GM23338 (cell line): ENCODE results near the gene KRTAP5-1. TPM values are rescaled to one million over a fixed set of nuclear protein-coding genes. Genes with fewer than 3 reads are reported as not detected.

Experiments used
- ATAC-seq: fragments of 200-7000 bp; cut with Tn5 transposase; 3 replicates; pipeline ENCODE4 v1.9.1; 2020
- DNase-seq: peaks from one replicate; pipeline ENCODE4 v3.0.0-alpha.2; 2015; ENCODE audit warnings: low spot score
- H2AFZ ChIP-seq: fragments of 200-600 bp; sonication (generic); 2 replicates; pipeline ENCODE4 v1.8.0; 2016; ENCODE audit warnings: antibody characterized with exemption, mild to moderate bottlenecking, moderate library complexity
- H3F3A ChIP-seq: fragments of 200-600 bp; sonication (generic); replicated peaks from 2 replicates; pipeline ENCODE4 v1.8.0; 2017; ENCODE audit warnings: antibody characterized with exemption, mixed run types, low read depth
- H3K27ac ChIP-seq: fragments of 200-600 bp; sonication (generic); 2 replicates; pipeline ENCODE4 v1.6.1; 2016; ENCODE audit warnings: low read depth
- H3K27me3 ChIP-seq: fragments of 200-600 bp; sonication (generic); 2 replicates; pipeline ENCODE4 v1.8.0; 2016; ENCODE audit warnings: mild to moderate bottlenecking, mixed run types, moderate library complexity; ENCODE audit not compliant: insufficient read depth
- H3K36me3 ChIP-seq: fragments of 200-600 bp; sonication (generic); 2 replicates; pipeline ENCODE4 v1.8.0; 2016; ENCODE audit warnings: mild to moderate bottlenecking; ENCODE audit not compliant: insufficient read depth
- H3K4me1 ChIP-seq: fragments of 200-600 bp; sonication (generic); 2 replicates; pipeline ENCODE4 v1.8.0; 2016; ENCODE audit warnings: mild to moderate bottlenecking, moderate library complexity; ENCODE audit not compliant: insufficient read depth
- H3K4me2 ChIP-seq: fragments of 200-600 bp; sonication (generic); 2 replicates; pipeline ENCODE4 v1.7.1; 2017; ENCODE audit warnings: mixed run types
- H3K4me3 ChIP-seq: fragments of 200-600 bp; sonication (generic); 2 replicates; pipeline ENCODE4 v1.6.1; 2016; ENCODE audit warnings: mixed run types
- H3K79me2 ChIP-seq: fragments of 200-600 bp; sonication (generic); replicated peaks from 2 replicates; pipeline ENCODE4 v1.8.0; 2017; ENCODE audit warnings: mild to moderate bottlenecking; ENCODE audit not compliant: insufficient read depth
- H3K9me2 ChIP-seq: fragments of 200-600 bp; sonication (generic); 2 replicates; pipeline ENCODE4 v1.8.0; 2017; ENCODE audit not compliant: insufficient read depth
- H4K20me1 ChIP-seq: fragments of 200-600 bp; sonication (generic); replicated peaks from 2 replicates; pipeline ENCODE4 v1.8.0; 2017; ENCODE audit warnings: mild to moderate bottlenecking; ENCODE audit not compliant: insufficient read depth
- H3K27ac Mint-ChIP-seq: 2 replicates; pipeline ENCODE4 v1.8.0; 2020; ENCODE audit warnings: inconsistent platforms, mild to moderate bottlenecking, moderate library complexity, mixed read lengths
- H3K27me3 Mint-ChIP-seq: 3 replicates; pipeline ENCODE4 v1.8.0; 2022; ENCODE audit warnings: low read depth, mild to moderate bottlenecking, moderate library complexity, mixed read lengths, inconsistent platforms; ENCODE audit not compliant: insufficient read depth, poor library complexity
- H3K36me3 Mint-ChIP-seq: 3 replicates; pipeline ENCODE4 v1.8.0; 2021; ENCODE audit warnings: low read depth, mild to moderate bottlenecking, inconsistent platforms, moderate library complexity, mixed read lengths
- H3K4me1 Mint-ChIP-seq: 3 replicates; pipeline ENCODE4 v1.8.0; 2020; ENCODE audit warnings: mild to moderate bottlenecking, inconsistent platforms, mixed read lengths
- H3K4me3 Mint-ChIP-seq: 3 replicates; pipeline ENCODE4 v1.8.0; 2021; ENCODE audit warnings: moderate library complexity, mild to moderate bottlenecking, inconsistent platforms, mixed read lengths
- H3K9me3 Mint-ChIP-seq: 3 replicates; pipeline ENCODE4 v1.8.0; 2020; ENCODE audit warnings: moderate library complexity, mild to moderate bottlenecking, inconsistent platforms, mixed read lengths
- CREB1 ChIP-seq: fragments of 250-450 bp; sonication (Bioruptor Pico); IDR thresholded peaks from 2 replicates; pipeline ENCODE4 v1.5.0; 2020; ENCODE audit warnings: low read depth, mild to moderate bottlenecking, moderate library complexity
- ETS1 ChIP-seq: IDR thresholded peaks from 2 replicates; pipeline ENCODE4 v1.6.1; 2016; ENCODE audit warnings: antibody characterized with exemption
- EZH2 ChIP-seq: fragments of 200-600 bp; sonication (generic); IDR thresholded peaks from one replicate; pipeline ENCODE4 v1.8.0; 2017; ENCODE audit warnings: antibody characterized with exemption, mild to moderate bottlenecking, low read depth; ENCODE audit not compliant: unreplicated experiment
- NANOG ChIP-seq: IDR thresholded peaks from 2 replicates; pipeline ENCODE4 v1.6.1; 2016; ENCODE audit warnings: antibody characterized with exemption, borderline replicate concordance
- POLR2AphosphoS5 ChIP-seq: IDR thresholded peaks from 2 replicates; pipeline ENCODE4 v1.6.1; 2016; ENCODE audit warnings: antibody characterized with exemption, low read depth
- polyA plus RNA-seq: library from polyadenylated mRNA; unstranded; fragments of >200 nt; fragmentation: Nextera tagmentation; extraction: Ambion mirVana; gene quantifications from 2 replicates; pipeline ENCODE4 v1.2.1, GENCODE V29; 2016
- total RNA-seq: library from RNA; depleted of rRNA; stranded (reverse); fragments of >200 nt; shearing (Covaris generic); gene quantifications from 2 replicates; pipeline ENCODE4 v1.2.3, GENCODE V29; 2014
- TF ChIP-seq, protein P1 (sequence below): IDR thresholded peaks from one replicate; pipeline ENCODE4 v1.6.1; 2018; ENCODE audit warnings: antibody characterized with exemption; ENCODE audit not compliant: unreplicated experiment

Gene KRTAP5-1
- total and polyA plus RNA-seq, 2 experiments from 2014 or later, result not detected

DNA sequence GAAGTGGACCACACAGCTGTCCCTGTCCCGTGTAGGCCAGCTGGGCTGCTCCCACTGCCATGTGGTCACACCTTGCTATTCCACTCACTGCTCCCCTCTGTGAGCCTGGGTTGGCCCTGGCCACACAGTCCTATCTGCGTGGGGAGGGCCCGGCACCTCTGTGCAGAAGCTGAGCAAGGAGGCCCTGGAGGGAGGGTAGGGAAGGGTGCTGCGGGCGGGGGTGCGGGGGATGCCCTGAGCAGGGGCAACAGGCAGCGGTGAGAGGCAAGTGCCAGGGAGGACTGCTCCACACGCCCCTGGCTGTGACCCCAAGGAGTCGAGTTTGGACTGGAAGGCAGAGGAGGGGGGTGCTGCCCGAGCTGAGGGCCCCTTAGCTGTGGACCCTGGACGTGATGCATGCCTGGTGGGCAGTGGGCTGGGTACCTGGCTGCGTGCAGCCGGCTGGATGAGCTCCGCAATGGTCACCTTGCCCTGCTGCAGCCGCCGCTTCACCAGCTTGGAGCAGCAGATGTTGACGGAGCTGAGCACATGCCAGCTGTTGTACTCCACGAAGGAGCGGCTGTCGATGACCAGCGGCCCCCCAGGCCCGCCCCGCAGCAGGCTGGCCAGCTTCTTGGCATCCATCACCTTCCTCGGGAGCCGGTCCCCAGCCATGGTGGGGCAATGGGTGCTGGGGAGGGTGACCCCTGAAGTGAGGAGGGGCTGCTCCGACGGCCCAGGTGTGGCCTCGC is 19.7 kb downstream of the KRTAP5-1 start (continued):
- TF ChIP-seq POLR2AphosphoS5, result no peak

GRCh38 chr11:1564535-1565172 is 20.4 kb downstream of the KRTAP5-1 start:
- no peaks in the 10 kb centered on the region for H3K9me3 Mint-ChIP-seq
- DNase-seq, result peak; percentile 84

GRCh38 chr11:1563697-1564534 is 21.2 kb downstream of the KRTAP5-1 start:
- Histone ChIP-seq H3K36me3 (no peaks in the 10 kb centered on the region), H3K27ac (no peak overlapping the region), H3K27me3 (0 out of 2 replicates have a peak, but pooled peaks cover 3% of the 10 kb centered on the region), H3K9me2 (no peaks in the 10 kb centered on the region), H3F3A (no peaks in the 10 kb centered on the region), H3K4me2 (peak overlapping the region; percentile 55; the same call in 1 of the 2 replicates), H4K20me1 (no peaks in the 10 kb centered on the region), H3K4me1 (peaks cover 23% of the 10 kb centered on the region), H2AFZ (no peak overlapping the region), H3K79me2 (no peaks in the 10 kb centered on the region), H3K4me3 (no peak overlapping the region)
- Mint-ChIP-seq H3K9me3 (no peaks in the 10 kb centered on the region), H3K27me3 (peaks cover 25% of the 10 kb centered on the region), H3K27ac (no peak overlapping the region), H3K4me3 (no peak overlapping the region), H3K36me3 (no peaks in the 10 kb centered on the region), H3K4me1 (peaks cover 21% of the 10 kb centered on the region; the same call in 2 of the 3 replicates)
- ATAC-seq, result peak; percentile 1; the same call in 2 of the 3 replicates
- DNase-seq, result no peak
- no peak for TF ChIP-seq NANOG
- TF ChIP-seq, protein P1, sequence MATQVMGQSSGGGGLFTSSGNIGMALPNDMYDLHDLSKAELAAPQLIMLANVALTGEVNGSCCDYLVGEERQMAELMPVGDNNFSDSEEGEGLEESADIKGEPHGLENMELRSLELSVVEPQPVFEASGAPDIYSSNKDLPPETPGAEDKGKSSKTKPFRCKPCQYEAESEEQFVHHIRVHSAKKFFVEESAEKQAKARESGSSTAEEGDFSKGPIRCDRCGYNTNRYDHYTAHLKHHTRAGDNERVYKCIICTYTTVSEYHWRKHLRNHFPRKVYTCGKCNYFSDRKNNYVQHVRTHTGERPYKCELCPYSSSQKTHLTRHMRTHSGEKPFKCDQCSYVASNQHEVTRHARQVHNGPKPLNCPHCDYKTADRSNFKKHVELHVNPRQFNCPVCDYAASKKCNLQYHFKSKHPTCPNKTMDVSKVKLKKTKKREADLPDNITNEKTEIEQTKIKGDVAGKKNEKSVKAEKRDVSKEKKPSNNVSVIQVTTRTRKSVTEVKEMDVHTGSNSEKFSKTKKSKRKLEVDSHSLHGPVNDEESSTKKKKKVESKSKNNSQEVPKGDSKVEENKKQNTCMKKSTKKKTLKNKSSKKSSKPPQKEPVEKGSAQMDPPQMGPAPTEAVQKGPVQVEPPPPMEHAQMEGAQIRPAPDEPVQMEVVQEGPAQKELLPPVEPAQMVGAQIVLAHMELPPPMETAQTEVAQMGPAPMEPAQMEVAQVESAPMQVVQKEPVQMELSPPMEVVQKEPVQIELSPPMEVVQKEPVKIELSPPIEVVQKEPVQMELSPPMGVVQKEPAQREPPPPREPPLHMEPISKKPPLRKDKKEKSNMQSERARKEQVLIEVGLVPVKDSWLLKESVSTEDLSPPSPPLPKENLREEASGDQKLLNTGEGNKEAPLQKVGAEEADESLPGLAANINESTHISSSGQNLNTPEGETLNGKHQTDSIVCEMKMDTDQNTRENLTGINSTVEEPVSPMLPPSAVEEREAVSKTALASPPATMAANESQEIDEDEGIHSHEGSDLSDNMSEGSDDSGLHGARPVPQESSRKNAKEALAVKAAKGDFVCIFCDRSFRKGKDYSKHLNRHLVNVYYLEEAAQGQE, result no peak
- TF ChIP-seq ETS1, result no peak
- TF ChIP-seq EZH2, result no peak
- no peak for TF ChIP-seq POLR2AphosphoS5

More at GRCh38 chr11:1564535-1565172, 20.4 kb downstream of the KRTAP5-1 start:
- peak; percentile 72 for ATAC-seq
- H4K20me1 ChIP-seq, result no peaks in the 10 kb centered on the region
- no peaks in the 10 kb centered on the region for H3K9me2 ChIP-seq
- H3K4me1 ChIP-seq, result peaks cover 20% of the 10 kb centered on the region
- H3K4me3 ChIP-seq, result no peak overlapping the region; the same call in 1 of the 2 replicates
- H2AFZ ChIP-seq, result no peak overlapping the region
- H3K4me2 ChIP-seq, result peak overlapping the region; percentile 55; the same call in 1 of the 2 replicates
- peaks cover 23% of the 10 kb centered on the region for H3K4me1 Mint-ChIP-seq
- no peaks in the 10 kb centered on the region for H3F3A ChIP-seq
- no peak overlapping the region for H3K27ac Mint-ChIP-seq
- peaks cover 8% of the 10 kb centered on the region; the same call in 1 of the 2 replicates for H3K27me3 ChIP-seq
- no peak for TF ChIP-seq EZH2
- no peak for TF ChIP-seq ETS1
- TF ChIP-seq CREB1, result peak; percentile 93
- no peak overlapping the region for H3K27ac ChIP-seq
- H3K36me3 Mint-ChIP-seq, result no peaks in the 10 kb centered on the region
- H3K79me2 ChIP-seq, result no peaks in the 10 kb centered on the region
- no peaks in the 10 kb centered on the region for H3K36me3 ChIP-seq
- peaks cover 25% of the 10 kb centered on the region for H3K27me3 Mint-ChIP-seq
- no peak overlapping the region for H3K4me3 Mint-ChIP-seq
